K562 (cell line): ENCODE results near the gene ATXN2L. TPM values are rescaled to one million over a fixed set of nuclear protein-coding genes. Genes with fewer than 3 reads are reported as not detected.

ENCODE experiments used
- ATAC-seq: fragments of 200-7000 bp; cut with Tn5 transposase; 3 replicates; pipeline ENCODE4 v1.9.1; 2020; ENCODE audit warnings: moderate library complexity
- BruUV-seq: library from RNA; stranded (reverse); fragments of 400-500 nt; replicated peaks from 2 replicates; lab custom pipeline; 2021; lab: Mats Ljungman, UMichigan
- CTCF ChIA-PET: fragments of 300-600 bp; formaldehyde crosslinking; extraction: SDS; loops from one replicate; lab custom pipeline; 2021; ENCODE audit warnings: low intra/inter-chr PET ratio; lab: Yijun Ruan, JAX
- POLR2A ChIA-PET: fragments of 300-600, 350-650 bp; sonication (Branson Sonifier 250); formaldehyde crosslinking; extraction: SDS; loops from one replicate; lab custom pipeline; 2021; ENCODE audit warnings: antibody characterized with exemption, inconsistent platforms; lab: Yijun Ruan, JAX
- DNase-seq, 4 experiments: peaks; one replicate each; pipeline versions ENCODE4 v3.0.0 to v3.0.0-alpha.2; 2011 to 2018; ENCODE audit warnings: low spot score in 3 of 4, mixed read lengths in 3 of 4; ENCODE audit errors: extremely low read depth in 1 of 4
- FAIRE-seq: peaks from 2 replicates; lab custom pipeline; 2011; peaks lifted over from hg19 to GRCh38; lab: Jason Lieb, UNC
- H2AFZ ChIP-seq: 2 replicates; pipeline ENCODE4 v1.6.0; 2011; ENCODE audit warnings: low read depth, low read length, control low read depth, inconsistent platforms
- H3K27ac ChIP-seq: fragments of 200-600 bp; 3 replicates; pipeline ENCODE4 v1.8.0; 2011; ENCODE audit warnings: low read depth, mild to moderate bottlenecking, control low read depth, inconsistent platforms, low read length, moderate library complexity, mixed read lengths; ENCODE audit errors: extremely low read depth
- H3K27me3 ChIP-seq, 2 experiments: fragments of 300-600 bp in 1 of 2; 2 replicates in 1 of 2; 3 replicates in 1 of 2; pipeline versions ENCODE4 v1.6.0 to v1.8.0; 2011; ENCODE audit warnings: inconsistent platforms in 2 of 2, low read length in 2 of 2, mild to moderate bottlenecking in 1 of 2, mixed read lengths in 1 of 2, moderate library complexity in 1 of 2; ENCODE audit not compliant: control insufficient read depth in 2 of 2, insufficient read depth in 2 of 2
- H3K36me3 ChIP-seq: fragments of 300-600 bp; 3 replicates; pipeline ENCODE4 v1.8.0; 2011; ENCODE audit warnings: mild to moderate bottlenecking, low read length, inconsistent platforms; ENCODE audit not compliant: control insufficient read depth, insufficient read depth
- H3K4me1 ChIP-seq, 2 experiments: fragments of 200-600 bp in 1 of 2; replicated peaks in 1 of 2; 2 replicates in 1 of 2; 3 replicates in 1 of 2; pipeline versions ENCODE4 v1.5.1 to v1.8.0; 2011; ENCODE audit warnings: inconsistent platforms in 2 of 2, low read length in 2 of 2, mild to moderate bottlenecking in 1 of 2, mixed read lengths in 1 of 2, moderate library complexity in 1 of 2; ENCODE audit not compliant: control insufficient read depth in 2 of 2, insufficient read depth in 2 of 2
- H3K4me2 ChIP-seq: 2 replicates; pipeline ENCODE4 v1.6.1; 2011; ENCODE audit warnings: low read length, control low read depth, inconsistent platforms, mixed read lengths; ENCODE audit not compliant: insufficient read depth
- H3K4me3 ChIP-seq: fragments of 200-600 bp; sonication (generic), shearing (Covaris generic); 2 replicates; pipeline ENCODE4 v1.5.1; 2016; ENCODE audit warnings: control low read depth, inconsistent platforms
- H3K79me2 ChIP-seq: fragments of 200-600 bp; 3 replicates; pipeline ENCODE4 v1.8.0; 2011; ENCODE audit warnings: low read length, inconsistent platforms; ENCODE audit not compliant: control insufficient read depth, insufficient read depth
- H3K9ac ChIP-seq, 2 experiments: 2 replicates each; pipeline versions ENCODE4 v1.6.0 to v1.6.1; 2011; ENCODE audit warnings: low read depth in 2 of 2, low read length in 2 of 2, control low read depth in 1 of 2, inconsistent platforms in 1 of 2, mild to moderate bottlenecking in 1 of 2, mixed read lengths in 1 of 2; ENCODE audit not compliant: insufficient read depth in 1 of 2
- H3K9me1 ChIP-seq: one replicate; pipeline ENCODE4 v1.6.0; 2011; ENCODE audit warnings: inconsistent platforms, mild to moderate bottlenecking, low read length, moderate library complexity; ENCODE audit not compliant: control insufficient read depth, insufficient read depth
- H3K9me3 ChIP-seq: replicated peaks from 2 replicates; pipeline ENCODE4 v1.5.1; 2011; ENCODE audit warnings: low read depth, low read length, inconsistent platforms; ENCODE audit not compliant: control insufficient read depth, insufficient read depth
- H4K20me1 ChIP-seq: replicated peaks from 2 replicates; pipeline ENCODE4 v1.6.1; 2011; ENCODE audit warnings: low read length, inconsistent platforms, mixed read lengths; ENCODE audit not compliant: control insufficient read depth, insufficient read depth
- BCOR ChIP-seq: fragments of 450-650 bp; IDR thresholded peaks from 2 replicates; pipeline ENCODE4 v1.6.1; 2016
- CBX3 ChIP-seq, 2 experiments: IDR thresholded peaks; 1 replicate in 1 of 2; 2 replicates in 1 of 2; pipeline ENCODE4 v1.6.1; 2012; ENCODE audit warnings: inconsistent platforms in 2 of 2, low read length in 2 of 2, borderline replicate concordance in 1 of 2, control low read depth in 1 of 2
- DEAF1 ChIP-seq: fragments of 450-650 bp; formaldehyde crosslinking; IDR thresholded peaks from 2 replicates; pipeline ENCODE4 v1.4.0; 2020; ENCODE audit warnings: mild to moderate bottlenecking, moderate library complexity
- E2F8 ChIP-seq: fragments of 450-650 bp; IDR thresholded peaks from 2 replicates; pipeline ENCODE4 v1.7.1; 2018; ENCODE audit warnings: mild to moderate bottlenecking, low read depth; ENCODE audit not compliant: partially characterized antibody
- KDM1A ChIP-seq, 2 experiments: fragments of 450-650 bp; IDR thresholded peaks; 2 replicates each; pipeline ENCODE4 v1.6.1; 2016; ENCODE audit warnings: mild to moderate bottlenecking in 2 of 2
- ZBTB1 ChIP-seq: sonication (generic); formaldehyde crosslinking; IDR thresholded peaks from 2 replicates; pipeline ENCODE4 v1.8.1; 2023; ENCODE audit warnings: missing genetic modification reagents, low read depth, mild to moderate bottlenecking, borderline replicate concordance
- WGBS: fragments of 100-300 bp; shearing (Covaris generic); methylation state at CpG from one replicate; pipeline ENCODE4 v1.1.6; 2016; ENCODE audit warnings: low coverage, mixed read lengths; ENCODE audit not compliant: insufficient coverage; ENCODE audit errors: missing lambda C conversion rate; 5-methylcytosine and 5-hydroxymethylcytosine counted together
- in situ Hi-C: fragments of 300-500 bp; cut with MboI; formaldehyde crosslinking; loops from 4 replicates; pipeline ENCODE4 v1.15.0; 2018; ENCODE audit warnings: inconsistent platforms, mixed read lengths
- intact Hi-C: fragments of 100-400 bp; cut with micrococcal nuclease; formaldehyde crosslinking; loops from 2 replicates; pipeline ENCODE4 v1.14.2; 2022
- polyA plus RNA-seq, 8 experiments: library from polyadenylated mRNA; depleted of rRNA in 4 of 8; stranded (reverse) in 5 of 8; unstranded in 3 of 8; fragments of >200 nt; fragmentation: Nextera tagmentation in 2 of 8; fragmentation: Illumina TruSeq in 1 of 8; extraction: Ambion mirVana in 2 of 8; extraction: Trizol in 1 of 8; gene quantifications; 2 replicates each; pipeline versions ENCODE4 v1.2.1 to v1.2.3, GENCODE V29; 2011 to 2014; ENCODE audit warnings: inconsistent platforms in 1 of 8, missing spikeins in 1 of 8
- total RNA-seq, 7 experiments: library from RNA; depleted of rRNA in 6 of 7; stranded (reverse); fragments of >200 nt in 6 of 7; fragmentation: Illumina TruSeq in 2 of 7; extraction: Trizol in 2 of 7; gene quantifications; 2 replicates each; pipeline versions ENCODE4 v1.2.1 to v1.2.3, GENCODE V29; 2011 to 2021; ENCODE audit warnings: low replicate concordance in 1 of 7

The ATXN2L gene
- total and polyA plus RNA-seq, 9 of the 15 experiments (the other 6 are each of a cell fraction or from before 2014, with no cell fraction given) = 3.8 to 280 (median 37.2) TPM

DNA sequence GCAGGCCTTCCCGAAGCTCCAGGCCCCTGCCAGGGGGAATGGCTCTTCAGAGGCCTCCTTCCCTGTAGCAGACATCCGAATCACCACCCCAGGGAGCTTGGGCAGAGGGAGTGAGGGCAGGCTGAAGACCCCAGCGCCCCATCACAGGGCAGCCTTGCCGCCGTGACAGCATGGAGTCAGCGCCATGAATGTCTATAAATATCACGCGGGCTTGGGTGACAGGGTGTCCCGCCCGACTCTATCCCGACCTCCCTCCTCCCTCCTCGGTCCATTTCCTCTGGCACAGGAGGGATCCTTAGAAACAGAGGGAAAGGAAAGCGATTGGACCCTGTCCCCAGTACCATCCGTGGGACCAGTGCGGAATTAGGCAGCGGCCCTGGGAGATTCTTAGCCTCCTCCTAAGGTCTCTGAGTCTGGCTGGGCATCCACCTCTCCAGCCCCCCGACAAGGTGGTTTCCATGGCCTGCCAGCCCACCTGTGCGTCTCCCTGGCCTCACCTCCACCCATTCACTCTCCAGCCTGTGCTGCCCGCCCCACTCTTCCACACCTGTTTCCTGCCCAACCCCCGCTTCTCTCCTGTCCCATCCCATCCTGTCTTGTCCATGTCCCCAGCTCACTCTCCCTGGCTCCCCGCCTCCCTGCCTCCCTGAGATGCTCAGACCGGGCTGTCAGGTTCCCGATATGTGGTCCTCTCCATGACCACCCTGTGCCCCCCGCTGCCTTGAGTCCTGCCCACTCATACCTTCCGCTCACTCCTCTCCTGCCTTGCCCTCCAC lies 60.6 kb downstream of the ATXN2L start:
- TF ChIP-seq ZBTB1 (CRISPR knock-in tag) = no peak
- 75% methylated on average over 22 of the region's 25 CpGs for WGBS
- FAIRE-seq = no peak
- Histone ChIP-seq H3K9me3 (no peaks in the 10 kb centered on the region), H3K27me3 (no peaks in the 10 kb centered on the region), H3K4me3 (no peak overlapping the region), H2AFZ (no peak overlapping the region), H3K4me2 (no peak overlapping the region), H3K79me2 (peaks cover 9% of the 10 kb centered on the region), H3K27ac (no peak overlapping the region), H3K9me1 (no peaks in the 10 kb centered on the region), H3K36me3 (no peaks in the 10 kb centered on the region), H3K9ac (peak overlapping the region in 1 of 2 experiments; percentile 78; a peak in 2 of 4 replicates), H3K4me1 (peaks cover 11 to 37% of the 10 kb centered on the region in 2 experiments; a peak in 4 of 5 replicates), H4K20me1 (no peaks in the 10 kb centered on the region)
- ChIA-PET POLR2A (interaction anchor here (0.5 kb wide), 1 partner anchor 10 kb away, joined by 3 read pairs; no protein-coding TSS in a partner anchor), CTCF (no interaction called here)
- DNase-seq = no peak
- no TSS peak for BruUV-seq
- in situ Hi-C loops (no loop called here), intact Hi-C loops (loop anchor here (5.0 kb wide), 2 partner anchors 36 to 54 kb away; partner anchors contain the start of gene TUFM)
- ATAC-seq = no peak

DNA sequence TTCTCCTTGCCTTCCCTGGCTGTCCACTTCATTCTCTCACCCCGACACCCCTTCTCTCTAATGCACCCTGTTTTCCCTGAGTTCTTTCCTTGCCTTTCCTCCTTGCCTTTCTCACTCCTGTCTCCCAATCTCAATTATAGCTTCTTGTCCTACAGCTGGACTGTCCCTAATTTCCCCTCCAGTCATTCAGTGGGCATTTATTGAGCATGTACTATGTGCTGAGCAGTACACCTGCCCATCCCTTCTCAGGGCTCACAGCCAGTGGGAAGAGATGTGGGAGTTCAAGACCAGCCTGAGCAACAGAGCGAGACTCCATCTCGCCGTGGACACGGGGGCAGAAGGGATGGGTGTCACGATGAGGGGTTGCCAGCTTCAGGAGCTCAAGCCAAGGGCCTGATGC lies 61.2 kb downstream of the ATXN2L start:
- no peak for FAIRE-seq
- CTCF ChIA-PET = no interaction called here
- intact Hi-C loops = loop anchor here (5.0 kb wide), 2 partner anchors 37 to 53 kb away; partner anchors contain the start of gene TUFM

More for the DNA sequence above, 61.2 kb downstream of the ATXN2L start:
- no TSS peak for BruUV-seq
- Histone ChIP-seq H3K4me3 (no peak overlapping the region), H2AFZ (no peak overlapping the region), H3K4me1 (peaks cover 9 to 34% of the 10 kb centered on the region in 2 experiments; a peak in 4 of 5 replicates), H3K9ac (peak overlapping the region in 1 of 2 experiments; percentile 1; a peak in 1 of 4 replicates), H4K20me1 (no peaks in the 10 kb centered on the region), H3K27me3 (no peaks in the 10 kb centered on the region), H3K9me3 (no peaks in the 10 kb centered on the region), H3K9me1 (no peaks in the 10 kb centered on the region), H3K27ac (no peak overlapping the region), H3K4me2 (no peak overlapping the region), H3K36me3 (no peaks in the 10 kb centered on the region), H3K79me2 (peaks cover 5% of the 10 kb centered on the region)
- DNase-seq (no peak), ATAC-seq (no peak)
- POLR2A ChIA-PET = interaction anchor here (0.6 kb wide), 1 partner anchor 9 kb away, joined by 3 read pairs; no protein-coding TSS in a partner anchor
- TF ChIP-seq CBX3 (IDR thresholded peaks at IDR 0.05; ENCODE audit: borderline replicate concordance in 1 of 2, low read length in 2 of 2) = no peak
- TF ChIP-seq DEAF1 (CRISPR knock-in tag) = no peak
- TF ChIP-seq BCOR = peak; percentile 33; the same call in 1 of the 2 replicates
- TF ChIP-seq KDM1A (IDR thresholded peaks at IDR 0.05) = 0 out of 4 replicates have a peak, but pooled peaks of 1 of the 2 experiments have one; percentile 11
- no peak for TF ChIP-seq E2F8
- WGBS = 43% methylated on average over 5 of the region's 6 CpGs
- in situ Hi-C loops = no loop called here
